Coronary artery (tissue), 2 donors: ENCODE measurements around the gene OR9A2.
"Not testable (repeated sequence)": the region's sequence is repeated elsewhere in the genome, so short reads cannot be mapped to it uniquely, and the experiment has no call there.

Experiments
- DNase-seq: peaks from one replicate; pipeline ENCODE4 v3.0.0-alpha.2; 2017; ENCODE audit warnings: low spot score
- H3K27ac ChIP-seq, 2 donors: fragments of 200-600 bp; sonication (generic); one replicate each; pipeline ENCODE4 v1.5.1; 2016 to 2019
- H3K4me3 ChIP-seq: fragments of 200-600 bp; sonication (generic); 2 replicates; pipeline ENCODE4 v1.5.1; 2016; ENCODE audit warnings: mild to moderate bottlenecking, moderate library complexity
- CTCF ChIP-seq: fragments of 200-600 bp; sonication (generic); IDR thresholded peaks from one replicate; pipeline ENCODE4 v1.5.1; 2019; ENCODE audit warnings: antibody characterized with exemption

The OR9A2 gene

DNA sequence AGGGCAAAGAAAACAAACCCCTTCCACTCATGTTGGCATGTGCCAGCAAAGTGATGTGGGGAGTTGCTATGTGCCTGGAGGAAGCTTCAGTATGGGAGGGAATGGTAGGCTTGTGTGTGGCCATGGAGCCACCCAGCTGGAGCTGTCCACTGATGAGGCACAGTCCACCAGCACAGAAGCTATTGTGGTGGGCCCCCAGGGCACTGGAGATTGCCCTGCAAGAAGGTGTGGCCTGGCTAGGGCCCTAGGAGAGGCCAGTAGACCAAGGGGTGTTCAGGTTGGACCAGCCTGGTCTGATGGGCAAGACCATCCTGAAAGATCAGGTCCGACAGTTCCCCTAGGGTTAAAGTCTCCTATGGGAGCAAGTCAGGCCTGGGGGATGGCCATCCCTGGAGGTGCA, 42.6 kb downstream of the OR9A2 start:
- H3K27ac ChIP-seq, result no peak overlapping the region
- DNase-seq, result no peak
- no peak overlapping the region for H3K4me3 ChIP-seq
- TF ChIP-seq CTCF, result no peak

DNA sequence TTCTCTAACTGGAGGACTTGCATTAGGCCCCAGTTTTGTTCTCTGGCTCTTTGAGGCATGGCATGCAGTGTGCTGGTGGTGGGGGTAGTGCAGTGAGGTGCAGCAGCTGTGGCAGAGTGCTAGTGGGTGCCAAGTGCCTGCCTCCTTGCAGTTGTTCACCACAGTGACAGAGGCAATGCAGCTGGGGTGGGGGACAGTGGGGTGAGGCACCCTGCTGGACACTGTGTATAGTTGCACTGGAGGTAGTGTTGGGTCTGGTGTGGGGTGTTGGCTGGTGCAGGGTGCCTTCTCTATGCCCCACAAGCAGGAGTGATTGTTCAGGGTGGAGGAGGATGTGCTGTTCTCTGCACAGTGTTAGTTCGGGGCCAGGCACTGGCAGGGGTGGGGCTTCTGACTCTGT, 43.1 kb downstream of the OR9A2 start:
- DNase-seq, result no peak
- Histone ChIP-seq H3K27ac (no peak overlapping the region), H3K4me3 (no peak overlapping the region)
- TF ChIP-seq CTCF, result no peak

GRCh38 chr7:142978402-142978801, 48.5 kb downstream of the OR9A2 start:
- DNase-seq, result not testable (repeated sequence)

More at GRCh38 chr7:142978402-142978801, 48.5 kb downstream of the OR9A2 start:
- not testable (repeated sequence) for H3K4me3 ChIP-seq, H3K27ac ChIP-seq
